Measurements from ENCODE around the gene CAPN13.

Gene CAPN13

DNA sequence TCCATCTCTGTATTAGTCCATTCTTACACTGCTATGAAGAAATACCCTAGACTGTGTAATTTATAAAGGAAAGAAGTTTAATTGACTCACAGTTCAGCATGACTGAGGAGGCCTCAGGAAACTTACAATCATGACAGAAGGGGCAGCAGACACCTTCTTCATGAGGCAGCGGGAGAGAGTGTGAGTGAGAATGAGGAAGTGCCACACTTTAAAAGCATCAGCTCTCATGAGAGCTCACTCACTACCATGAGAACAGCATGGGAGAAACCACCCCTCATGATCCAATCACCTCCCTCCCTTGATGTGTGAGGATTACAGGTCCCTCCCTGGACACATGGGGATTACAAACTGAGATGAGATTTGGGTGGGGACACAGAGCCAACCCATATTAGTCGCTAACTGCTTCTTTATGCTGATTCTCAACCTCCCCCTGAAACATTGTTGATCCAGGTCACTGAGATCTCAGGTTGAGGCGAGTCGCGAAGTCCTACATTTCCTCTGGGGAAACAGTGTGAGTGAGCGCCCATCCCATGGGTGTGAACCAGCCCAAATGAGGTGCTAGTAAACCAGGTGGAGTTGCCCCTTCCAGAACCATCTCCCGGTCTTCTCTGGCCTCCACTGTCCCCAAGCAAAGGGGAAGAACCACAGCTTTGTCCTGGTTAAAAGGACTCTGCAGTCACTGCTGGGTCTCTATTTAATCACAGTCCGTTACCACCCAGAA, 123.8 kb downstream of the CAPN13 start:
- DNase-seq (ENCODE audit: low read depth) = no peak

DNA sequence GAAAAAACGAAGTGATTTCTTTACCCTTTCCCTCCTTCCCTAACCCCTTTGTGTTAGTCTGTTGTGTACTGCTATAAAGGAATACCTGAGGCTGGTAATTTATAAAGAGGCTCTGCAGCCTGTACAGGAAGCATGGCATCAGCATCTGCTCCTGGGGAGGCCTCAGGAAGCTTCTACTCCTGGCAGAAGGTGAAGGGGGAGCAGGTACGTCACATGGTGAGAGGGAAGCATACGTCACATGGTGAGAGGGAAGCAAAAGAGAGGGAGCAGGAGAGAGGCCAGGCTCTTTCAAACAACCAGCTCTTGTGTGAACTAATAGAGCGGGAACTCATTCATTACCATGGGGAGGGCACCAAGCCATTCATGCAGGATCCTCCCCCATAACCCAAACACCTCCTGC, 126.2 kb downstream of the CAPN13 start:
- no peak for DNase-seq (ENCODE audit: low read depth)

DNA sequence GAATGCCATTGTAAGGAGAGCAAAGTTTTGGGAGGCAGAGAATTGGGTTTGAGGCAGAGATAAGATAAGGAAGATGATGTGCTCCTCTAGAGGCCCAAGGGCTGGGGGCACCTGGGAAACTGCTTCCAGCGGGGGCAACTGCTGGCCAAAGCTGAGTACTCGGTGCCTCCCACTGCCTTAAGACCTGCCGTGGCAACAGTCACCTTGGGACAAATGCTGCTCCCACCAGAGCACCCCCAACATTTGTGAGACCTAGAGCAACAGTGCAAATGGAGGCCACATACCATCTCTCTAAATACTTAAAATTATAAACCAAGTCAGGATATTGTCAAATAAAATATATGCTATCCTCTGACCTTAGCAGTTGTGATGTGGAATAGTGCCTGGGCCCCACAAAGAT, 127.1 kb downstream of the CAPN13 start:
- no peak for DNase-seq (ENCODE audit: low read depth)

DNA sequence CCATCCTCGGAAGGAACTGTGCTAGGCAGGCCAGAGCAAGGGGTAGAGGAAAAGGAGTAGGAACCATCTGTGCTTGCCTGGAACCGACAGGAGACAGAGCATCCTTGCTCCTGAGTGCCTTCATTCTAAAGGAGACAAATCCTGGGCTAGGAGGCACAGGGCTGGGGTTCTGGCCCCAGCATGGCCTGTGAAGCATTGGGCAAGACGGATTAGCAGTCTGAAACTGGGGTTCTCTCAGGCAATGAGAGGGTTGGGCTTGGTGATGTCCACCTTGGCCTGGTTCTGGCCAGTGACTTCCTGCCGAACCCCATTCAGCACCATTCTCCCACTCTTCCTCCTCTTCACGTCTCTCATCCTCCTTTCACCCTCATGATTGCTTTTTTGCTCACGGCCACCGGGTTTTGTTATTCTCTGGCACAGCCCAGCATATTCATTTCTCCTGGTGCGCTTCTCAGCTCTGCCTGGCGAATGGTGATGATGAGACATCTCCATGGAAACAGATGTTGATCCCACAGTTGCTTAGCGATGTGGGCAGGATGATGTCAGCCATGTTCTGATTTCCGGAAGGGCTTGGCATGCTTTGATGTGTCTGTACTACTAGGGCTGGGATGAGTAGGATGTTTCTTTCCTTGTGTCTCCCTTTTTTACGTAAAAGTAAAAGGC, 127.7 kb downstream of the CAPN13 start:
- DNase-seq (ENCODE audit: low read depth) = no peak

DNA sequence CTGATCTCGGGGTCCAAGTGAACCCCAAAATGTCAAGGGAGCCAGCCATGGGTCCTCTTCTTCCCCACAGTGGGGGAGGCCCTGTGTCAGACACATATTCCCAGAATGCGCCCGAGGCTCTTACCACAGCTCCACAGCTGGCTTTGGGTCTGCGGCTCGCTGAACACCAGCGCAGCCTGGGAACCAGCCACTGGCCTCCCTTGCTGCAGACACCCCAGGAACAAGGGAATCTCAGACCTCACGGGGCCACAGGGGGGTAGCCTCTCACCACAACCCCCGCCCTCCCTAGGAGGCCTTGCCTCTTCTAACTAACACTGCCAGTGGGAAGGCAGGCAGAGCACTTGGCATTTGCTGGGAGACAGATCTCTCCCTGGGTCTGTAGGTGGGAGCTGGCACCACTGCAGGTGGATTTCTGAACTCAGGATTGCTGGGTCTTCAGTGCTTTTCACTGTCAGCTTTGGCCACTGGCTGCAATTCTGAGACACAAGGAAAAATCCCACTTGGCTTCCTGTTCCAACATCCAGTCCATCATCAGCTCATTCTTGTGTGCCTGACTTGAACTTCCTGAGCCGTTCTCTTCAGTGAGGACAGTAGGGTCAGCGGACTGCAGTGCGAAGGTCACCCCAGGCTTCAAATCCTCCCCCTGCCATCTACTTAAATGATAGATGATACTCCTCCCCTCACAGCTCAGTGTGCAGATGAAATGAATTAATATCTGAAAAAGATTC, 128.7 kb downstream of the CAPN13 start:
- no peak for DNase-seq (ENCODE audit: low read depth)

DNA sequence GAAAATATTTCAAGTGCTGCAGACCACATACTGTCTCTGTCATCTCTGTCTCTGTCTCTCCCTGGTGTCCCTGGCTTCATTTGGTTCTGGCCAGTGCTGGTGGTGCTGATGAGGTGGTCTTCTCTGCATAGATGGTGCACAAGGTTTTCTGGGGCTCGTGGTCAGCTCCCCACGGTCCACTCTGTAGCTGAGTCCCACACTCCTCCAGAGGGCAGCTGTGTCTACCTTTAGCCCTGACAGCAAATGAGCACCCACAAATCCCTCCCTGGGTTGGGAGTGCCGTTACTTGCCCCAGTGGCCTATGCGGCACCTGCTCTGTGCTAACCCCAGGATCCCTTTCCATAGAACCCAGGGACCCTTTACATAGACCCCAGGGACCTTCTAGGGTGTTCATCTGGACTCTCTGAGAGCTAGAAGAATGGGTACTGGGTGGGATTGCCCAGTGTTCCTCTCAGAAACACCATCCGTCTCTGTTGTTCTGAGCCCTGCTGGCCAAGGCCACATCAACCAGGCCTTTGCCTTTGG, 129.3 kb downstream of the CAPN13 start:
- DNase-seq (ENCODE audit: low read depth) = no peak

DNA sequence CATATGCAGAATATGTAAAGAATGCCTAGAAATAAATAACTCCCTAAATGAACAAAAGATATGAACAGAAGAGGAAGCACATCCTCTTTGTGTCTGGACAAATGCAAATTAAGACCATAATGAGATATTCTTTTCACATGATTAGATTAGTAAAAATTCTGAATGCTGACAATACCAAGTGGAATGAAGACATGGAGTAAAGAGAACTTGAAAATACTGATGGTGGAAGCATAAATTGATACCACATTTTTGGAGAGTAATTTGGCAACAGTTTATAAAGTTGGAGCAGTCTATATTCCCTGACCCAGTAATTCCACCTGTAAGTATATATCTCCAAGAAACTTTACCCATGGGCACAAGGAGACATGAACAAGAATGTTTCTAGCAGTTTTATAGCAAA, 130.0 kb downstream of the CAPN13 start:
- DNase-seq (ENCODE audit: low read depth) = no peak

DNA sequence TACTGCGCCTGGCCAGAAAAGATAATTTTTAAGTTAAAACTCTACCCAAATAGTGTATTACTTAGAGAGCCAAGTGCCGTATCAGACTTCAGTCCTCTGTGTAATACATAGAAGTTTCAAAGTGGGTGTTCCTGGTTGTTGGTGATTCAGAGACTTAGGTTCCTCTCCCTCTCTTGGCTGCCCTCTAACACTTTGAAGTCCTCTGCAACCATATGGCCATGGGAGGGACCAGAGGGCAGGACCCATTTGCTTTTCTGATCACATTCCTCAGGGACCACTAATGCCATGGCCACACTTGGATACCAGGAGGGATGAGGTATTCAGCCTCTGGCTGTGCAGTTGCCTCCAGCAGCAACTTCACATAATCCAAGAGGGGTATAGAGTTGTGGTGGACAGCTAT, 131.5 kb downstream of the CAPN13 start:
- DNase-seq (ENCODE audit: low read depth) = no peak

DNA sequence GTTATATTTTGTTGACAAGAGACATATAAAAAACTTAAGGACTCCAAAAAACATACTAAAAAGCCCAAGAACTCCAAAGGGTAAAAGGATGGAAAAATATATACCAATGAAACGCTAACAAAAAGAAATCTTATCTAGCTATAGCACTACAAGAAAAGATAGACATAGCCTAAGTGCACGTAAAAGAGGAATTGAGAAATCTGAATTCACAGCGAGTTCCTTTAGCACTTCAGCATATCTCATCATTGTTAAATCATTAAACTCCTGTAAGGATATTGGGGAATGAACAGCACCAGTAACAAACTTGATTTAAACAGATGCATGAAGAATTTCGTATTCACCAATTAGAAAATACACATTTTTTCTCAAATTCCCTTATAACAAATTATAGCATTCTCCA, 134.1 kb downstream of the CAPN13 start:
- DNase-seq (ENCODE audit: low read depth) = no peak
